ENCODE results near the gene ACAA1.

The ACAA1 gene

GRCh38 chr3:38119821-38120692 is 16.9 kb downstream of the ACAA1 start:
- no peak for DNase-seq (ENCODE audit: low read depth in 3 of 3)

- no peak for DNase-seq (ENCODE audit: low read depth in 3 of 3)
These were observed 17.7 kb downstream of the ACAA1 start for GRCh38 chr3:38119248-38119544.

GRCh38 chr3:38118421-38119247 is 18.3 kb downstream of the ACAA1 start:
- DNase-seq (ENCODE audit: low read depth in 3 of 3) = no peak

- DNase-seq (ENCODE audit: low read depth in 3 of 3) = peak; percentile 51 to 73 (median 55)
These were observed 19.0 kb downstream of the ACAA1 start for GRCh38 chr3:38117748-38118420.

- no peak for DNase-seq (ENCODE audit: low read depth in 3 of 3)
These were observed 19.7 kb downstream of the ACAA1 start for GRCh38 chr3:38117163-38117716.

- DNase-seq (ENCODE audit: low read depth in 3 of 3) = no peak
These were observed 20.3 kb downstream of the ACAA1 start for GRCh38 chr3:38116471-38117162.

GRCh38 chr3:38115645-38116427 is 21.1 kb downstream of the ACAA1 start:
- no peak for DNase-seq (ENCODE audit: low read depth in 3 of 3)

GRCh38 chr3:38114875-38115644 is 21.9 kb downstream of the ACAA1 start:
- no peak for DNase-seq (ENCODE audit: low read depth in 3 of 3)

- DNase-seq (ENCODE audit: low read depth in 3 of 3) = no peak
These were observed 22.7 kb downstream of the ACAA1 start for GRCh38 chr3:38114052-38114874.

- no peak for DNase-seq (ENCODE audit: low read depth in 3 of 3)
These were observed 24.6 kb downstream of the ACAA1 start for GRCh38 chr3:38112378-38112761.

GRCh38 chr3:38111696-38112377 is 25.1 kb downstream of the ACAA1 start:
- DNase-seq (ENCODE audit: low read depth in 3 of 3) = no peak

- DNase-seq (ENCODE audit: low read depth in 3 of 3) = no peak
These were observed 25.7 kb downstream of the ACAA1 start for GRCh38 chr3:38111201-38111600.

GRCh38 chr3:38110314-38111050 is 26.4 kb downstream of the ACAA1 start:
- no peak for DNase-seq (ENCODE audit: low read depth in 3 of 3)

- no peak for DNase-seq (ENCODE audit: low read depth in 3 of 3)
These were observed 27.2 kb downstream of the ACAA1 start for GRCh38 chr3:38109580-38110313.

GRCh38 chr3:38108649-38109579 is 28.0 kb downstream of the ACAA1 start:
- DNase-seq (ENCODE audit: low read depth in 3 of 3) = no peak
